AG09309 (cell line): ENCODE results near the gene RASSF10.
"Not testable (repeated sequence)": the region's sequence is repeated elsewhere in the genome, so short reads cannot be mapped to it uniquely, and the experiment has no call there.

Source experiments
- DNase-seq: peaks from one replicate; pipeline ENCODE4 v3.0.0-alpha.2; 2010; ENCODE audit warnings: low read depth
- H3K4me3 ChIP-seq: 2 replicates; pipeline ENCODE4 v1.5.1; 2011; ENCODE audit warnings: mild to moderate bottlenecking, low read depth, low read length, moderate library complexity; ENCODE audit not compliant: control insufficient read depth
- TF ChIP-seq, protein P1 (sequence below): IDR thresholded peaks from 2 replicates; pipeline ENCODE4 v1.5.1; 2011; ENCODE audit warnings: mild to moderate bottlenecking, low read depth, low read length, inconsistent platforms; ENCODE audit not compliant: insufficient read depth, control insufficient read depth; ENCODE audit errors: missing control alignments

The RASSF10 gene

DNA sequence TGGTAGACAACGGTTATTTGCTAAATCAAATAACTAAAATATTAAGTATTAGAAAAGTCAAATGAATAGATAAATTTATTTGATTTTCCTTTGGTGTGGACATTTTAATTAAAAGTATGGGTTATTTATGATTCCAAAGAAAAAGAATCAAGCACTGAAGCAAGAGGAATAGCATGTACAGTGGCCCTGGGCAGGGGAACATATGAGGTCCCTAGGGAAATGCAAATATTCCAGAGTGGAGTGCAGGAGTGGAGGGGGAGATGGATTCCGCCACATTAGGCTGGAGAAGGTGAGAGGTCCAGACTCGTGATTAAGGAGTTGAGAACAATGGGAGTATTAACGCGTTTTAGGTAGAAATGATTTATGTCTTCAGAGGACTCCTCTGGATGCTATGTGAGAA is 30.0 kb downstream of the RASSF10 start:
- TF ChIP-seq, protein P1, sequence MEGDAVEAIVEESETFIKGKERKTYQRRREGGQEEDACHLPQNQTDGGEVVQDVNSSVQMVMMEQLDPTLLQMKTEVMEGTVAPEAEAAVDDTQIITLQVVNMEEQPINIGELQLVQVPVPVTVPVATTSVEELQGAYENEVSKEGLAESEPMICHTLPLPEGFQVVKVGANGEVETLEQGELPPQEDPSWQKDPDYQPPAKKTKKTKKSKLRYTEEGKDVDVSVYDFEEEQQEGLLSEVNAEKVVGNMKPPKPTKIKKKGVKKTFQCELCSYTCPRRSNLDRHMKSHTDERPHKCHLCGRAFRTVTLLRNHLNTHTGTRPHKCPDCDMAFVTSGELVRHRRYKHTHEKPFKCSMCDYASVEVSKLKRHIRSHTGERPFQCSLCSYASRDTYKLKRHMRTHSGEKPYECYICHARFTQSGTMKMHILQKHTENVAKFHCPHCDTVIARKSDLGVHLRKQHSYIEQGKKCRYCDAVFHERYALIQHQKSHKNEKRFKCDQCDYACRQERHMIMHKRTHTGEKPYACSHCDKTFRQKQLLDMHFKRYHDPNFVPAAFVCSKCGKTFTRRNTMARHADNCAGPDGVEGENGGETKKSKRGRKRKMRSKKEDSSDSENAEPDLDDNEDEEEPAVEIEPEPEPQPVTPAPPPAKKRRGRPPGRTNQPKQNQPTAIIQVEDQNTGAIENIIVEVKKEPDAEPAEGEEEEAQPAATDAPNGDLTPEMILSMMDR: no peak
- no peak overlapping the region for H3K4me3 ChIP-seq
- no peak for DNase-seq

DNA sequence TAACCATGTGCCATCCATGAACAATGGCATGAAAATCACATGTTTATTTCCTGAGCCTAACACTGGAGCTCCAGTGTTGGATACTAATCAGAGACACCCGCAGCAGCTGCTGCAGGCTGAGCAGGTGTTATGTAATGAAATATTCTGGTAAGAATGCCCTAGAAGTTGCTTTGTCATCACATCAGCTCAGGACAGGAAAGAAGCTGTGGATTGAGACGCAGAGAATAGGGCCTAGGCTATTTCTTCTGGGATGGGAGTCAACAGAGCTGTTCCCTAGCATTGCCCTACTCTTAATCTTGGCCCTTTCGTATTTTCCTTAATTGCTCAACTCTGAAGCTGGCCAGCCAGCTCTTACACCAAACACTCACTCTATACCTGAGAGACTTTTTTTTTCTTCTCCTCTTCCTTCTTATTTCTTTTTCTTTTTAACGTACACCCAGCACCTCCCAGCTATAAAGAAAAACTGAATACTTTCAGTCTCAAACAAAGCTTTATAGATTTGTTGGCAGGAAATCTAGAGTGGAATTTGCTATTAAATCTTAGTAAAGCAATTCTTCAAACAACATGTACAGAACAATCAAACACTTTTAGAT is 31.9 kb downstream of the RASSF10 start:
- TF ChIP-seq, protein P1: no peak
- H3K4me3 ChIP-seq: no peak overlapping the region
- no peak for DNase-seq

- no peak for DNase-seq
- TF ChIP-seq, protein P1: no peak
- H3K4me3 ChIP-seq: no peak overlapping the region
These were observed 33.8 kb downstream of the RASSF10 start for GRCh38 chr11:13042873-13043342.

GRCh38 chr11:13043912-13044628 is 35.0 kb downstream of the RASSF10 start:
- no peak overlapping the region for H3K4me3 ChIP-seq
- DNase-seq: no peak
- TF ChIP-seq, protein P1: no peak

GRCh38 chr11:13045089-13045488 is 36.0 kb downstream of the RASSF10 start:
- DNase-seq, H3K4me3 ChIP-seq: not testable (repeated sequence)

GRCh38 chr11:13045734-13046133 is 36.6 kb downstream of the RASSF10 start:
- no peak overlapping the region for H3K4me3 ChIP-seq
- no peak for DNase-seq
- TF ChIP-seq, protein P1: no peak
